AG04450 (cell line): Measurements from ENCODE around the gene NAGPA. TPM values are rescaled to one million over a fixed set of nuclear protein-coding genes. Genes with fewer than 3 reads are reported as not detected.

ENCODE experiments used
- CTCF ChIA-PET: fragments of 300-600, 350-600 bp; formaldehyde crosslinking; extraction: SDS; loops from one replicate; lab custom pipeline; 2022; ENCODE audit warnings: antibody characterized with exemption, inconsistent platforms; lab: Charles Lee
- POLR2A ChIA-PET: fragments of 350-600 bp; formaldehyde crosslinking; extraction: SDS; loops from one replicate; lab custom pipeline; 2021; ENCODE audit warnings: antibody characterized with exemption, inconsistent platforms; lab: Yijun Ruan, JAX
- DNase-seq: peaks from one replicate; pipeline ENCODE4 v3.0.0-alpha.2; 2011; ENCODE audit warnings: low read depth, low spot score
- H3K27ac ChIP-seq: one replicate; pipeline ENCODE4 v1.5.1; 2012; ENCODE audit warnings: low read depth, low read length, control low read depth
- H3K27me3 ChIP-seq: one replicate; pipeline ENCODE4 v1.6.0; 2012; ENCODE audit warnings: low read length; ENCODE audit not compliant: control insufficient read depth, insufficient read depth
- H3K4me3 ChIP-seq: 2 replicates; pipeline ENCODE4 v1.5.1; 2011; ENCODE audit warnings: mild to moderate bottlenecking, low read depth, low read length, control low read depth
- H3K9me3 ChIP-seq: 2 replicates; pipeline ENCODE4 v1.5.1; 2012; ENCODE audit warnings: low read length; ENCODE audit not compliant: control insufficient read depth, insufficient read depth
- CTCF ChIP-seq: IDR thresholded peaks from 2 replicates; pipeline ENCODE4 v1.5.1; 2011; ENCODE audit warnings: low read depth, low read length, control low read depth, inconsistent platforms
- polyA plus RNA-seq: library from polyadenylated mRNA; depleted of rRNA; stranded (reverse); fragments of >200 nt; gene quantifications from 2 replicates; pipeline ENCODE4 v1.2.3, GENCODE V29; 2011

NAGPA gene
- polyA plus RNA-seq, 1 experiment, result 7.9 TPM

DNA sequence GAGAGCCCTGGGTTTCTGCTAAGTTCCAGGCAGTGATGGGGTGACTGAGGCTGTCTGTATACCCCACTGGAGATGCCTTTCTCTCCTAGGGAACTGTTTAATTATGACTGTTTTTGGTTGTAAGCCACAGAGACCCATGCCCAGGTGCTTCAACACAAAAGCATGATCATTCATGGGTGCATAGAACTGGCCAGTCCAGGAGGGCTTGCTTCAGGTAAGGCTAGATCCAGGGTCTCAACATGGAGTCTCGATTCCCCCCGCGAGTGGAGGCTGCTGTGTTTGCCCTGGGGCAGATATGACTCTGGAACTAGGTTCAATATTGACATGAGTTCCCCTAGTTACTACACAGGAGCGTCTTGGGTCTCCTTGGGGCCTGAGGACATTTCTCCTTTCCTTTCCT is 17.8 kb downstream of the NAGPA start:
- Histone ChIP-seq H3K27ac (no peak overlapping the region), H3K9me3 (no peaks in the 10 kb centered on the region; the same call in 1 of the 2 replicates), H3K4me3 (no peak overlapping the region), H3K27me3 (peaks cover 15% of the 10 kb centered on the region)
- CTCF ChIA-PET, result no interaction called here
- no peak for DNase-seq
- POLR2A ChIA-PET, result no interaction called here
- no peak for TF ChIP-seq CTCF

GRCh38 chr16:5015351-5015750 is 18.4 kb downstream of the NAGPA start:
- CTCF ChIA-PET, result no interaction called here
- no peak for DNase-seq

DNA sequence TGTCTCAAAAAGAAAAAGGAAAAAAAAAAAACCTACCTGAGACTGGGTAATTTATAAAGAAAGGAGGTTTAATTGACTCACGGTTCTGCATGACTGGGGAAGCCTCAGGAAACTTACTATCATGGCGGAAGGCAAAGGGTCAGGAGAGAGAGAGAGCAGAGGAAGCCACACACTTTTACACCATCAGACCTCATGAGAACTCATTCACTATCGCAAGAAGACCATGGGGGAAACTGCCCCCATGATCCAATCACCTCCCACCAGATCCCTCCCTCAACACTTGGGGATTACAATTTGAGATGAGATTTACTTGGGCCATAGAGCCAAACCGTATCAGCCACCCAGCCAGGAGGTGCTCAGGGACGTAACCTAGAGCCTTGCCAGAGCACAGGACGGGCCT is 20.8 kb downstream of the NAGPA start:
- ChIA-PET POLR2A (no interaction called here), CTCF (no interaction called here)
- H3K9me3 ChIP-seq, result no peaks in the 10 kb centered on the region; the same call in 1 of the 2 replicates
- peaks cover 18% of the 10 kb centered on the region for H3K27me3 ChIP-seq
- TF ChIP-seq CTCF, result no peak
- no peak for DNase-seq
- H3K4me3 ChIP-seq, result no peak overlapping the region
- H3K27ac ChIP-seq, result no peak overlapping the region

More at GRCh38 chr16:5015351-5015750, 18.4 kb downstream of the NAGPA start:
- TF ChIP-seq CTCF, result no peak
- POLR2A ChIA-PET, result no interaction called here
- H3K4me3 ChIP-seq, result no peak overlapping the region
- no peaks in the 10 kb centered on the region; the same call in 1 of the 2 replicates for H3K9me3 ChIP-seq
- peaks cover 18% of the 10 kb centered on the region for H3K27me3 ChIP-seq
- no peak overlapping the region for H3K27ac ChIP-seq

DNA sequence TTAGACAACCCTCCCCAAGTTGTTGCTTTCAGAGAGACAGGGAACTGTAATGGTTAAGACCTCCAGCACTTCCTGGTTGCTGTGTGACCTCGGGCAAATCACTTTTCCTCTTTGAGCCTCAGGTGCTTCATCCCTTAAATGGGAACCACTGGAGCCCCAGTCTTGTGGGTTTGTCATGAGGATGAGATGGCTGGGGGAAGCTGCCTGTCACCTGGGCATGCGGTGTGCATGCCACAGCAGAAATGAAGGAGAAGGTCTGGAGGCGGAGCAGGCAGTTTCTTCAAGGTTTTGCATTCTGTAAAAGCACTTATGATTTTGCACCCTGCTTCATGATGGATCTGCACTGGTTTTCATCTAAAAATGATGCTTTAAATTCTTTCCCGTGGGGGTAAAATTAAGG is 22.1 kb downstream of the NAGPA start:
- POLR2A ChIA-PET, result no interaction called here
- no peak for TF ChIP-seq CTCF
- no peak for DNase-seq
- no peaks in the 10 kb centered on the region; the same call in 1 of the 2 replicates for H3K9me3 ChIP-seq
- H3K27ac ChIP-seq, result no peak overlapping the region
- H3K27me3 ChIP-seq, result peaks cover 12% of the 10 kb centered on the region
- CTCF ChIA-PET, result no interaction called here
- H3K4me3 ChIP-seq, result no peak overlapping the region

GRCh38 chr16:5010576-5011329 is 23.0 kb downstream of the NAGPA start:
- Histone ChIP-seq H3K4me3 (no peak overlapping the region), H3K27ac (no peak overlapping the region), H3K9me3 (no peaks in the 10 kb centered on the region; the same call in 1 of the 2 replicates), H3K27me3 (peaks cover 16% of the 10 kb centered on the region)
- ChIA-PET POLR2A (interaction anchor here (0.6 kb wide), 1 partner anchor 15 kb away, joined by 6 read pairs; no protein-coding TSS in a partner anchor), CTCF (no interaction called here)
- TF ChIP-seq CTCF, result no peak
- no peak for DNase-seq
